Bronchial epithelial cell (primary cell): Measurements from ENCODE around the gene B3GNT7. TPM values are rescaled to one million over a fixed set of nuclear protein-coding genes. Genes with fewer than 3 reads are reported as not detected.

Experiments
- DNase-seq: peaks from one replicate; pipeline ENCODE4 v3.0.0-alpha.2; 2010; ENCODE audit warnings: low read depth
- FAIRE-seq: peaks from 2 replicates; lab custom pipeline; 2011; peaks lifted over from hg19 to GRCh38; lab: Jason Lieb, UNC
- H3K27me3 ChIP-seq: 2 replicates; pipeline ENCODE4 v1.5.1; 2011; ENCODE audit warnings: low read length; ENCODE audit not compliant: control insufficient read depth, insufficient read depth
- H3K36me3 ChIP-seq: 2 replicates; pipeline ENCODE4 v1.5.1; 2011; ENCODE audit warnings: low read length; ENCODE audit not compliant: control insufficient read depth, insufficient read depth
- H3K4me3 ChIP-seq: 2 replicates; pipeline ENCODE4 v1.5.1; 2011; ENCODE audit warnings: mild to moderate bottlenecking, low read depth, low read length, control low read depth
- total RNA-seq: library from RNA; depleted of rRNA; stranded (reverse); fragments of >200 nt; gene quantifications from 2 replicates; pipeline ENCODE4 v1.2.1, GENCODE V29; 2014
- TF ChIP-seq, protein P1 (sequence below): IDR thresholded peaks from 2 replicates; pipeline ENCODE4 v1.5.1; 2011; ENCODE audit warnings: mild to moderate bottlenecking, moderate library complexity, low read length, control low read depth, inconsistent platforms; ENCODE audit not compliant: insufficient read depth, severe bottlenecking

B3GNT7 gene
- total RNA-seq, 1 donor from 2014 or later: 0.26 TPM

DNA sequence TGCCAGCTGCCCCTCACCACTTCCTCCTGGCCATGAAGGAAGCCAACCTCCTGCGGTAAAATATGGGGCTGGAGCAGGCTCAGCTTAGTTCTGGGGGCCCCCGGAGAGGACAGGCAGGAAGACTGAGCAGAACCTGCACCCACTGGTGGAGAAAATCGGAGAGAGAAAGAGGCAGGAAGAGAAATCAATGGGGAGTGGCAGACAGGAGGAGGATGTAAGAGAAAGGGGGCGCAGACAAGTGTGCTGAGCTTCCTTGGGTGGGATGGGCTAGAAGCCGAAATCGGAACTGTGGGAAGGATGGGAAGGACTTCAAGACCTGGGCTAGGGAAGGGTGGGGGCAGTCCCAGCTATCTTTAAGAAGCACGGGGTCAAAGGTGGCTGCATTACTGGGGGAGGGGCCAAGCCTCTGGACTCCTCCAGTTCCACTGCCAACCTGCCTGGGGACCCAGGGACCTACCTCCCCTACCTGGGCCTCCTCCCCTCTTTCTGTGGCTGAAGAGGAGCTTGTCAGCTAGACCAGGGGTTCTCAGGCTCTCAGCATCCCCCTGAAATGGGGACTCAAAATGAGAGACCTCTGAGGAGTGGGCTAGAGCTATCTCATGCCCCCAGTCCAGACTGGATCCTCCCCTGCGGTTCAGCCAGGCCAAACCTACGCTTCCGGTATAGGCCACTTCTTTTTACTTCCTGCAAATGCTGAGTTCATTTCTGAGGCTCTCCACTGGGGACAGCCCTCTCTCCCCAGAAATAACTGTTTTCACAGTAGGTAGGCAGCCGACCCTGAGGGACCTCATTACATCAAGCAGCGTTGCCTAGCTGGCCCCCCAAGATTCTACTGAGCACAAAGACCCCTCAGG is 33.6 kb upstream of the B3GNT7 start:
- H3K4me3 ChIP-seq: no peak overlapping the region
- peaks cover 2% of the 10 kb centered on the region for H3K36me3 ChIP-seq
- no peaks in the 10 kb centered on the region for H3K27me3 ChIP-seq
- TF ChIP-seq, protein P1, sequence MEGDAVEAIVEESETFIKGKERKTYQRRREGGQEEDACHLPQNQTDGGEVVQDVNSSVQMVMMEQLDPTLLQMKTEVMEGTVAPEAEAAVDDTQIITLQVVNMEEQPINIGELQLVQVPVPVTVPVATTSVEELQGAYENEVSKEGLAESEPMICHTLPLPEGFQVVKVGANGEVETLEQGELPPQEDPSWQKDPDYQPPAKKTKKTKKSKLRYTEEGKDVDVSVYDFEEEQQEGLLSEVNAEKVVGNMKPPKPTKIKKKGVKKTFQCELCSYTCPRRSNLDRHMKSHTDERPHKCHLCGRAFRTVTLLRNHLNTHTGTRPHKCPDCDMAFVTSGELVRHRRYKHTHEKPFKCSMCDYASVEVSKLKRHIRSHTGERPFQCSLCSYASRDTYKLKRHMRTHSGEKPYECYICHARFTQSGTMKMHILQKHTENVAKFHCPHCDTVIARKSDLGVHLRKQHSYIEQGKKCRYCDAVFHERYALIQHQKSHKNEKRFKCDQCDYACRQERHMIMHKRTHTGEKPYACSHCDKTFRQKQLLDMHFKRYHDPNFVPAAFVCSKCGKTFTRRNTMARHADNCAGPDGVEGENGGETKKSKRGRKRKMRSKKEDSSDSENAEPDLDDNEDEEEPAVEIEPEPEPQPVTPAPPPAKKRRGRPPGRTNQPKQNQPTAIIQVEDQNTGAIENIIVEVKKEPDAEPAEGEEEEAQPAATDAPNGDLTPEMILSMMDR: no peak
- FAIRE-seq: no peak
- DNase-seq: no peak

DNA sequence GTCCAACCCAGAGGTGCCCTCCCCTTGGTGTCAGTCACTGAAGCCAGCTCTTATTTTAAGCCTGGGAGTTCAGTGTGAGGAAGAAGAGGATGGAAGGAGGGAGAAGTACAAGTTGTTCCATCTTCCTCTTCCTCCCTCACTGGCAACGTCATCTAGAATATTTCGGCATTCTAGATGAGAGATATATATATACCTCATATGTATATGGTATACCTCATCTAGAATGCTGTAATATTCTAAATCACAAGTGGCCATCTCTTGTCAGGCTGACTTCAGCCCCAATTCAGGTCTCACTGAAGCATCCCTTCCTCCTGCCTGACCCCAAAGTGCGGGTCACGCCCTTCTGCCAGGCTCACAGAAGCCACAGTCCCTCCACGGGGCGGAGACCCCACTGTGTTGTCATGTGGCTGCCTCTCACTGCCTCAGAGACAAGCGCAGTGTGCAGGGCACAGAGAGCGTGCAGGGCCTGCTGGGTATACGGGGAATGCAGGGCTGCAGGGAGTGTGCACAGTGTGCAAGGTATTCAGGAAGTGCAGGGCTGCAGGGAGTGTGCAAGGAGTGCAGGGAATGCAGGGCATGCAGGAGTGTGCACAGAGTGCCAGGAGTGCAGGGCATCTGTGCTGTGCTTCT is 32.8 kb upstream of the B3GNT7 start:
- Histone ChIP-seq H3K27me3 (no peaks in the 10 kb centered on the region), H3K36me3 (peaks cover 2% of the 10 kb centered on the region), H3K4me3 (no peak overlapping the region)
- TF ChIP-seq, protein P1: no peak
- no peak for FAIRE-seq
- DNase-seq: no peak

DNA sequence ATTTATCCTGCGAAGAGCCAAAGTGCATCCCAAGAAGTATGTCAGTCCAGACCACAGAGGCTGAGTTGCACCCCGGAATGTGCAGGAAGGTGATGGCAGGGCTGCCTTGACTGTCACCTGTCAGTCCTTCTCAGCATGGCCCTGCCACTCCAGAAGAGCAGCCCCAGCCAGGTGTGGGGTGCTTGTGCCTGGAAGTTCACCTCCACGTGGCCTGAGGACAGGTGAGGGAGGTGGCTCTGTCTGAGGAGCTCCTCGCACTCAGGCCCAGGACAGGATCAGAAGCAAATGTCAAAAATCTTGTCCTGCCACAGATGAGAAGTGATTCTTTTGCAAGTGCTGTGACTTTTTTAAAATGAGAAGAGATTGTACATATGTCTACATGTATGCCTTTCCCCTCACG is 31.4 kb upstream of the B3GNT7 start:
- H3K36me3 ChIP-seq: peaks cover 2% of the 10 kb centered on the region
- TF ChIP-seq, protein P1: no peak
- H3K27me3 ChIP-seq: no peaks in the 10 kb centered on the region
- no peak for DNase-seq
- FAIRE-seq: no peak
- no peak overlapping the region for H3K4me3 ChIP-seq

DNA sequence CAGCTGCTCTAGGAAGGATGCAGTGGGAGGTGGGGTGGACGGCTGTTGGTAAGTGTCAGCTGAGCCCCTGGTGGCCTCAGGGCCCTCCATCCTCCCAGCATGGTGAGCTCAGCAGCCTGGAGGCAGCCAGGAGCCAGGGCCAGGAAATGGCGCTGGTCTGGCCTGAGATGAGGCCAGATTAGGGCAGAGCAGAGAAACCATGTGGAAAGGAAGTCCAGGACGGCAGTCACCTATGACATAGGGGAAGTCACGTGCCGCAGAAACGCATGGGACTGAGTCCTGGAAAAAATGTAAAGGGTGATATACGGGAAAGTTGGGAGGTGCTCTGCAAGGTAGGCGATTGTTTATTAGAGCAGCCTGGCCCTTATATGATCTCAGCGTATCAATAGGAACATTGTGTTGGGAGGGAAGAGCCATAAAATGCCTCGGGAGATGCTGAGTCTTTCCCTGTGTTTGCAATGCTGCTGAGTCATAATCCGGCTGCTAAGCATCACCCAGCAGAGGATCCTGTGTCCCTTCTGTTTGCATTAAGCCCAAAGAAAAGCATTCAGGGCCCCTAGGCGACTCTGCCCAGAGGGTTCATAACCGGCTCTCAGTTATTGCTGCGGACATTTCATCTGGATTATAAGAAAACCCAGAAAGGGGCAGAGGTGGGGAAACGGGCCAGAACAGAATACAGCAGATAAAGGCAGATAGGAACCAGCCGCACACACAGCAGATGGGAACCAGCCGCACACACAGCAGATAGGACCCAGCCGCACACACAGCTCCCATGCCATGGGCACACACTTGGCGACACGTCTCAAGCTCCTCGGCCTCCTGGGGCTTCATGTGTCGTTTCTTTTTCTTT is 30.3 kb upstream of the B3GNT7 start:
- peaks cover 2% of the 10 kb centered on the region for H3K36me3 ChIP-seq
- peak; percentile 96 for FAIRE-seq
- DNase-seq: peak; percentile 91
- H3K4me3 ChIP-seq: no peak overlapping the region
- TF ChIP-seq, protein P1: no peak
- no peaks in the 10 kb centered on the region for H3K27me3 ChIP-seq

DNA sequence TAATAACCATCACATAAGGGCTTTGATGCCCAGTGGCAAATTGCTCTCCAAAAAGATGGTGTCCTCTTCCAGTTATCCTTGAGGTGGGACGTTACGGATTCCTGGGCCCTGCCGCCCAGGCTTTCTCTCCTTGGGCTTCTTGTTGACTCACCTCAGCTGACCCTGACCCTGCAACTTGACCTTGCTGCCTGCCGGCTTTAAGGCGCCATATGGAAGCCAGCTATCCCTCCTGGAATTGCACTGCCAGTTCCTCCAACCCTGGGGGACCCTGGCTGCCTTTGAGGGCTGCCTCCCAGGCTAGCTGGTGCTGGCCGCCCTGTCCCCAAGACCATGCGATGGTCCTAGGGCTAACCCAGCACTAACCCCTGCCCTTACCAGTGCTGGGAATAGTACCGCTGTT is 28.3 kb upstream of the B3GNT7 start:
- Histone ChIP-seq H3K36me3 (no peaks in the 10 kb centered on the region), H3K27me3 (no peaks in the 10 kb centered on the region), H3K4me3 (no peak overlapping the region)
- DNase-seq (no peak), FAIRE-seq (no peak)
- TF ChIP-seq, protein P1: no peak
